Activated T-helper 17 cell treated with anti-CD3 and anti-CD28 coated beads, Interleukin-2, amount 50 U/mL, for 72 hours (primary cell): ENCODE data around the gene FAM111B. TPM values are rescaled to one million over a fixed set of nuclear protein-coding genes. Genes with fewer than 3 reads are reported as not detected.
"Not testable (repeated sequence)": the region's sequence is repeated elsewhere in the genome, so short reads cannot be mapped to it uniquely, and the experiment has no call there.

Source experiments
- ATAC-seq: fragments of 150-1000 bp; cut with Tn5 transposase; replicated peaks from 2 replicates; pipeline ENCODE4 v1.10.0; 2021; ENCODE audit warnings: mild to moderate bottlenecking, moderate library complexity
- H3K27ac Mint-ChIP-seq: one replicate; pipeline ENCODE4 v1.8.0; 2022; ENCODE audit warnings: mixed read lengths
- H3K27me3 Mint-ChIP-seq: one replicate; pipeline ENCODE4 v1.8.0; 2022; ENCODE audit warnings: mixed read lengths
- H3K36me3 Mint-ChIP-seq: one replicate; pipeline ENCODE4 v1.8.0; 2022; ENCODE audit warnings: low read depth, mild to moderate bottlenecking, mixed read lengths
- H3K4me1 Mint-ChIP-seq: one replicate; pipeline ENCODE4 v1.8.0; 2022; ENCODE audit warnings: mixed read lengths
- H3K4me3 Mint-ChIP-seq: one replicate; pipeline ENCODE4 v1.8.0; 2022; ENCODE audit warnings: mild to moderate bottlenecking, mixed read lengths
- H3K9me3 Mint-ChIP-seq: one replicate; pipeline ENCODE4 v1.8.0; 2022; ENCODE audit warnings: mixed read lengths
- total RNA-seq, 2 donors: library from RNA; stranded (reverse); gene quantifications; one replicate each; pipeline ENCODE4 v1.2.3, GENCODE V29; 2022

Gene FAM111B
- total RNA-seq, 2 donors from 2014 or later: 51.5 to 64.8 TPM

DNA sequence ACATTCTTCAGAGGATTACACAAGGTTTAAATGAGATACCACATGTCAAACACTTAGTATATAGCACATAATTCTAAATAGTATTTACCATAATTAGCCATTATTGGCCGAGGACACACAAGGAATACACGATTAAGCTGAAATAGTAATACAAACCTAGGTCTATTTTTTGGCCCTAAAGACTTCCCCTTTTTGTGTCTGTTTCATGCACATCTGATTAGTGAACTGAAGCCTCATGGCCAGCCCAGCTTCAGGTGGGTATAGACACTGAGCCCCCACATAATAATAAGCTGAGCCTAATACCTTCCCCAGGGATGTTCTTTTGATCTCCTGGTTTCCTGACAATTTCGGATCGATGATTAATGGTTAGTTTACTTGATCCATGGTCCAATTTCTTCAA, 18.9 kb upstream of the FAM111B start:
- H3K9me3 Mint-ChIP-seq: no peaks in the 10 kb centered on the region
- peaks cover 13% of the 10 kb centered on the region for H3K27me3 Mint-ChIP-seq
- H3K36me3 Mint-ChIP-seq: no peaks in the 10 kb centered on the region
- no peak overlapping the region for H3K27ac Mint-ChIP-seq
- ATAC-seq: no peak
- no peak overlapping the region for H3K4me3 Mint-ChIP-seq
- H3K4me1 Mint-ChIP-seq: no peaks in the 10 kb centered on the region

DNA sequence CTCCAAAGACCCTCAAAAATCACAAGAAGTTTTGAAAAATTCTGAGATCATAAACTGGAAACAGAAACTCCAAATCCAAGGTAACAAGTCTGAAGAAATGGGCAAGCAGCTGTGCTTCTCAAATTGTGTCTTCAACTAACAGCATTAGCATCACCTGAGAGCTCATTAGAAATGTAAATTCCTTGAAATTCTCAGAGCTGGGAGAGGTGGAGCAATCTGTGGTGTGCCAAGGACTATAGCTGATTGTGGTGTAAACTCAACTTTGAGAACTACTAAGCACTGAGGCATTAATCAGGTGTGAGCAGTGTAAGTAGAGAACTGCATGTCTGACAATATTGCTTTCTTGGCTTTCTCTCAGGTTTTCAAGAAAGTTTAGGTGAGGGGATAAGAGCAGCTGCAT, 13.5 kb upstream of the FAM111B start:
- peaks cover 13% of the 10 kb centered on the region for H3K27me3 Mint-ChIP-seq
- H3K4me3 Mint-ChIP-seq, H3K4me1 Mint-ChIP-seq, H3K27ac Mint-ChIP-seq, H3K36me3 Mint-ChIP-seq, H3K9me3 Mint-ChIP-seq, ATAC-seq: not testable (repeated sequence)

GRCh38 chr11:59095225-59095624, 11.8 kb upstream of the FAM111B start:
- not testable (repeated sequence) for H3K4me3 Mint-ChIP-seq, H3K9me3 Mint-ChIP-seq, H3K27ac Mint-ChIP-seq, H3K4me1 Mint-ChIP-seq, ATAC-seq, H3K36me3 Mint-ChIP-seq
- H3K27me3 Mint-ChIP-seq: peaks cover 13% of the 10 kb centered on the region

- not testable (repeated sequence) for H3K36me3 Mint-ChIP-seq, H3K4me3 Mint-ChIP-seq, H3K27ac Mint-ChIP-seq, H3K4me1 Mint-ChIP-seq, ATAC-seq, H3K9me3 Mint-ChIP-seq
- H3K27me3 Mint-ChIP-seq: peaks cover 13% of the 10 kb centered on the region
Measured at GRCh38 chr11:59095972-59096575, 11.0 kb upstream of the FAM111B start.

DNA sequence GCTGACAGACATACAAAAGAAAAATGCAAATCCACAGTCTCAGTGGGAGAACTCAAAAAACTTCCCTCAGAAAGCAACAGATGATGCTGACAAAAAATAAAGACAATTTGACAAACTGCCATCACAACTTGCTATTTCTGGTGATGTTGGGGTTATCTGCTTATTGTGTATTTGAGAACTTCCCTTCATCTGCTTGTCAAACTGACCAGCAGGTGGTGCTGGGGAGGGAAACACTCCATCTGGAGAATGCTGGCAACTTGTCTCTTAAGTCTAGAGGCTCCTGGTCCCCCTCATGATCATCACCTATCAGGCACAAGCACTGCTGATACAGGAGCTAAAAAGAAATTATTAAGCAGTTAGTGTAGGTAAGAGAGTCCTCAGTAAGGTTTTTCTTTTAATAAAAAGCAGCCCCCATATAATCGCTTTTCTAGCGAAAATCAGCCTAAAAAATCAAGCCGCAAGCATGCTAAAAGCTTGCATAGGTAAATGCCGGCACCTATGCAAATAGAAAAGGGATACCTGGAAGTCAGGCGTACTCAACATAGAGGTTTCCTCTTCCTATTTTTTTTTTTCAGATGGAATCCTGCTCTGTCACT, 9.8 kb upstream of the FAM111B start:
- no peak overlapping the region for H3K4me3 Mint-ChIP-seq
- no peaks in the 10 kb centered on the region for H3K36me3 Mint-ChIP-seq
- H3K27me3 Mint-ChIP-seq: peaks cover 13% of the 10 kb centered on the region
- no peaks in the 10 kb centered on the region for H3K4me1 Mint-ChIP-seq
- no peak overlapping the region for H3K27ac Mint-ChIP-seq
- ATAC-seq: peak; percentile 58
- H3K9me3 Mint-ChIP-seq: no peaks in the 10 kb centered on the region

GRCh38 chr11:59097938-59098337, 9.1 kb upstream of the FAM111B start:
- not testable (repeated sequence) for H3K9me3 Mint-ChIP-seq, H3K27ac Mint-ChIP-seq, ATAC-seq, H3K4me3 Mint-ChIP-seq, H3K4me1 Mint-ChIP-seq, H3K36me3 Mint-ChIP-seq
- peaks cover 13% of the 10 kb centered on the region for H3K27me3 Mint-ChIP-seq

DNA sequence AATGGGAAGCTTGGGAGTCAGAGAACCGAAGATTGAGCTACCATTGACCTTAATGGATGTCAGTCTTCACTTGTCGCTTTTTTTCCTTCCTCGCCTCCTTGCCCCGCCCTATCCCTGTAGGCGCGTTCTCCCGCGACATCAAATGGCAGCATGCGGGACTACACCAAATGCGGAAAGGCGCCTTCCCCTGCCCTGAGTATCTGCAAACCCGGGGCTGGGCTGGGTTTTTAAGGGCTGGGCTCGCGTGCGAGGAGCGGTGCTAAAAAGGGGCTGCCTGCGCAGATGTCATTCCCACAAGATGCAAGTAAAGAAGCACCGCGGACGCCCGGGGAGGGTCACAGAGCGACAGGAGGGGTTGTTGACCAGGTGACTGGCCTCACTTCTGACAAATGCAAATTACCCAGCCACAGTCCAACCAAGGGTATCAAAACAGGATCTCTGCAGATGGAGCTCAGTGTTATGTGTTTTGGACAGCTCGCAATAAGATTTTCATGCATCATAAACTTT, 4.7 kb upstream of the FAM111B start:
- Mint-ChIP-seq H3K9me3 (no peaks in the 10 kb centered on the region), H3K4me3 (peak overlapping the region; percentile 81), H3K27me3 (peaks cover 9% of the 10 kb centered on the region), H3K27ac (peak overlapping the region; percentile 5), H3K4me1 (peaks cover 14% of the 10 kb centered on the region), H3K36me3 (peaks cover 5% of the 10 kb centered on the region)
- ATAC-seq: peak; percentile 46

- Mint-ChIP-seq H3K36me3 (peaks cover 56% of the 10 kb centered on the region), H3K4me1 (peaks cover 39% of the 10 kb centered on the region), H3K4me3 (peak overlapping the region; percentile 95), H3K27ac (peak overlapping the region; percentile 84)
- peak; percentile 27 for ATAC-seq
- not testable (repeated sequence) for H3K9me3 Mint-ChIP-seq, H3K27me3 Mint-ChIP-seq
Measured at GRCh38 chr11:59107721-59108120, 684 bp downstream of the FAM111B start.

GRCh38 chr11:59112494-59112893, 5.5 kb downstream of the FAM111B start:
- Mint-ChIP-seq H3K36me3 (peaks cover 93% of the 10 kb centered on the region), H3K27me3 (no peaks in the 10 kb centered on the region), H3K4me1 (peaks cover 44% of the 10 kb centered on the region), H3K4me3 (no peak overlapping the region), H3K9me3 (peaks cover 3% of the 10 kb centered on the region), H3K27ac (no peak overlapping the region)
- no peak for ATAC-seq

DNA sequence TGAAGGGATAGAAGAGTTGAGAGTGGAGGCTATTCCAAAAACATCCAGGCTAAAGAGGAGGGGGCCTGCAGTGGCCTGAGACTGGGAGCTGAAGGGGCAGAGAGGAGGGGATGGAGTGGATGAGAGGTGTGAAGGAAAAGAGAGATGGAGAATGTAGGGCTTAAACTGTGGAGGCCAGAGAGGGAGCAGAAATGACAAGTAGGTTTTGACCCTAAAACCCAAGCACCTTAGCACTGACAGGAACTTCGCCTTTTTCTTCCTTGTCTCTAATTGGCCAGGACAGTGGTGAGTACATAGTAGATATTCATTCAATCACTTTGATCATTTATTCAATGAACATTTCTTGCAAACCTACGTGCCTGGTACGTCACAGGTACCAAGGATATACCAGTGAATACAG, 7.3 kb downstream of the FAM111B start:
- H3K4me3 Mint-ChIP-seq: no peak overlapping the region
- peaks cover 3% of the 10 kb centered on the region for H3K9me3 Mint-ChIP-seq
- no peak for ATAC-seq
- H3K27ac Mint-ChIP-seq: peak overlapping the region; percentile 4
- H3K4me1 Mint-ChIP-seq: peaks cover 35% of the 10 kb centered on the region
- peaks cover 89% of the 10 kb centered on the region for H3K36me3 Mint-ChIP-seq
- H3K27me3 Mint-ChIP-seq: no peaks in the 10 kb centered on the region

DNA sequence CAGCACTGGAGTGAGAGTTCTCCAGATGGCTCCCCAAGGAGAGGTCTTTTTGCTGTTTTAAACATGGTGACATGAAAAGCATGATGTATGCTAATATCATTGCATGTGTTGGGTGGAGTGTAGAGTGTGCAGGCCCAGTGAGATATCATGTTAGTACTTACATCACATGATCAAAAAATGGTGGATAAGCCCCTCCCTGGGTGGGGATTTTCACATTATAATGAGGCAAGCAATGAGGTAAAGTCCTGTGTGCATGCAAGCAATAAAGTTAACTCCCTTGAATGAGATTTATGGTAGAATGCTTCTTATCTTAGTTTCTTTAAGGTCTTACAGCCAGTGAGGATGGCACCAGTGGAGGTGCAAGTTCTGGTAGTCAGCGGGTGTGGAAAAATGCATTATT, 8.5 kb downstream of the FAM111B start:
- ATAC-seq: no peak
- Mint-ChIP-seq H3K27me3 (no peaks in the 10 kb centered on the region), H3K4me3 (no peak overlapping the region), H3K4me1 (peaks cover 32% of the 10 kb centered on the region), H3K27ac (no peak overlapping the region), H3K9me3 (peaks cover 3% of the 10 kb centered on the region), H3K36me3 (peaks cover 80% of the 10 kb centered on the region)

DNA sequence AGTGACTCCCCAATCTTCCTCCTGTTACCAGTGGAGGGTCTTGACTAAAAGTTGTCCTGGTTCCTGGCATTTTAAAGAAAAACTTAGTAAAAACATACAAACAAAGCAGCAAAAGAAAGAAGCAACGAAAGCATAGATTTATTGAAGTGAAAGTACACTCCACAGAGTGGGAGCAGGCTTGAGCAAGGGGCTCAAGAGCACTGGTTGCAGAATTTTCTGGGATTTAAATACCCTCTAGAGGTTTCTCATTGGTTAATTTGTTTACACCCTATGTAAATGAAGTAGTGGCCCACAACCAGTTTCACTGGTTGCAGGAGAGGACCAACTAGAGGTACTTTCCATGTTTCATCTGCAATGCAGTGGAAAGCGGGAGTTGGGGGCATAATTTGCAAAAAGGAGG, 10.7 kb downstream of the FAM111B start:
- peaks cover 18% of the 10 kb centered on the region for H3K4me1 Mint-ChIP-seq
- peaks cover 62% of the 10 kb centered on the region for H3K36me3 Mint-ChIP-seq
- peaks cover 3% of the 10 kb centered on the region for H3K9me3 Mint-ChIP-seq
- no peak overlapping the region for H3K4me3 Mint-ChIP-seq
- no peak overlapping the region for H3K27ac Mint-ChIP-seq
- H3K27me3 Mint-ChIP-seq: no peaks in the 10 kb centered on the region
- ATAC-seq: no peak

DNA sequence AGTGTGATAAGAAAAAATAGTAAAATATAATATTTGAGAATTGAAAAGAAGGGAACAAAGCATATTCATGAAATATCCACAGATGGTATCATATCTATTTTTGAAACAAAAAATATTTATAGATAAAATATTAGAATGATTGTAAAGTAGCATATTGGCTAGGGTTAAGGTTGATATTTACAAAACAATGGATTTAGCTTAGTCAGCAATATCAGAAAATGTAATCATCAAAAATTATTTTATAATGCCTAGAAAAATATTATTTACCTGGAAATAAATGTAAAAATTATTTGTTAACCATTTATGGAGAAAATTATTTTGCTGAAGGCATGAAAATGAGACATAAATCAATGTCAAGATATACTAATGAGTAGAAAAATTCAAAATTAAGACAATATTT, 12.8 kb downstream of the FAM111B start:
- Mint-ChIP-seq H3K9me3 (peaks cover 3% of the 10 kb centered on the region), H3K27ac (no peak overlapping the region), H3K4me3 (no peak overlapping the region)

DNA sequence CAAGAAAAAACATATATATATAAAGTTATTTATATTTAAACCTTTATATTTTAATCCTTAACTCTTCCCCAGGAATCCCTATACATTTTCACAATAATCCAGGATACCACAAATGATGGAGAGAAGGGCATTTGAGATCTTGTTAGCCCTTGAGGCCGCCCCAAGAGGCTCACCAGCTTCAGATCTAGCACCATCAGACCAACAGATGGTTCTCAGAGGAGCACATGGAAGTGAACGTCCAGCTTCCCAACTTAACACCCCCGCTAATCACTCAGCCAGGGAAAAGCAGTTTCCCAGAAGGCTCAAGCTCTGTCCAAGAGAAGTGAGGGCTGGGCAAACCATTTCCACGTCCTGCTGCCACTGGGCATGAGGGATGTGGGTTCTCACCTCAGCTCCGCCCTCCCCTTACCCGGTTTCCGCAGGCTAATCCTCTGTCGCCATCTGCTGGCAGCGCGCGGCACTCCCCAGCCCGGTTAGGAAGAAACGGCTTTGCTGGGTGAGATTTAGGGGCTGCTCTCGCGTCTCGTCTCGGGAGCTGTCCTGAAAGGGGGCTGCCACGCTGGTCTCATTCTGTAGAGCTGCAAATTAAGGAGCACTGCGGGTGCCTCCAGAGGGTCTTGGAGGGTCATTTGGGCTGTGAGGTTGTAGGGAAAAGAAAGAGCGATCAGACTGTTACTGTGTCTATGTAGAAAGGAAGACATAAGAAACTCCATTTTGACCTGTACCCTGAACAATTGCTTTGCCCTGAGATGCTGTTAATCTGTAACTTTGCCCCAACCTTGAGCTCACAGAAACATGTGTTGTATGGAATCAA, 28.8 kb downstream of the FAM111B start:
- Mint-ChIP-seq H3K36me3 (peaks cover 52% of the 10 kb centered on the region), H3K27me3 (no peaks in the 10 kb centered on the region), H3K4me3 (peak overlapping the region; percentile 35), H3K27ac (peak overlapping the region; percentile 15), H3K4me1 (peaks cover 5% of the 10 kb centered on the region), H3K9me3 (no peaks in the 10 kb centered on the region)
- peak; percentile 100 for ATAC-seq

More for the DNA sequence above, 12.8 kb downstream of the FAM111B start:
- no peak for ATAC-seq
- Mint-ChIP-seq H3K4me1 (peaks cover 5% of the 10 kb centered on the region), H3K27me3 (no peaks in the 10 kb centered on the region), H3K36me3 (peaks cover 51% of the 10 kb centered on the region)

DNA sequence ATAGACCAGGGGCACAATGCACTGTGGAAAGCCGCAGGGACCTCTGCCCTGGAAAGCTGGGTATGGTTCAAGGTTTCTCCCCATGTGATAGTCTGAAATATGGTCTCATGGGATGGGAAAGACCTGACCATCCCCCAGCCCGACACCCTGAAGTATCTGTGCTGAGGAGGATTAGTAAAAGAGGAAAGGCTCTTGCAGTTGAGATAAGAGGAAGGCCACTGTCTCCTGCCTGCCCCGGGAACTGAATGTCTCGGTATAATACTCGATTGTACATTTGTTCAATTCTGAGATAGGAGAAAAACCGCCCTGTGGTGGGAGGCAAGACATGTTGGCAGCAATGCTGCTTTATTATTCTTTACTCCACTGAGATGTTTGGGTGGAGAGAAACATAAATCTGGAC, 29.5 kb downstream of the FAM111B start:
- H3K27ac Mint-ChIP-seq, H3K4me1 Mint-ChIP-seq, H3K9me3 Mint-ChIP-seq, H3K4me3 Mint-ChIP-seq, ATAC-seq, H3K27me3 Mint-ChIP-seq: not testable (repeated sequence)
- H3K36me3 Mint-ChIP-seq: peaks cover 45% of the 10 kb centered on the region
